IMR-90 (cell line): Measurements from ENCODE around the gene CCDC102A. TPM values are rescaled to one million over a fixed set of nuclear protein-coding genes. Genes with fewer than 3 reads are reported as not detected.

Experiments
- ATAC-seq: fragments of 200-7000 bp; cut with Tn5 transposase; 2 replicates; pipeline ENCODE4 v1.9.1; 2020; ENCODE audit warnings: low read depth, mild to moderate bottlenecking, moderate library complexity
- BruUV-seq: library from RNA; stranded (reverse); fragments of 400-500 nt; replicated peaks from 2 replicates; lab custom pipeline; 2021; lab: Mats Ljungman, UMichigan
- CTCF ChIA-PET: fragments of 300-600 bp; formaldehyde crosslinking; extraction: SDS; loops from one replicate; lab custom pipeline; 2021; ENCODE audit warnings: antibody characterized with exemption; lab: Yijun Ruan, JAX
- POLR2A ChIA-PET: fragments of 300-600 bp; sonication (Branson Sonifier 250); formaldehyde crosslinking; loops from one replicate; lab custom pipeline; 2022; ENCODE audit warnings: antibody characterized with exemption; ENCODE audit not compliant: unreplicated experiment; lab: Charles Lee
- DNase-seq: peaks from one replicate; pipeline ENCODE4 v3.0.0; 2013
- H2AFZ ChIP-seq: replicated peaks from 2 replicates; pipeline ENCODE3; 2013; ENCODE audit warnings: low read length, mild to moderate bottlenecking; ENCODE audit not compliant: poor library complexity
- H2AK5ac ChIP-seq: 2 replicates; pipeline ENCODE4 v1.6.1; 2013; ENCODE audit warnings: low read depth, low read length, inconsistent platforms
- H2AK9ac ChIP-seq: replicated peaks from 2 replicates; pipeline ENCODE3; 2013; ENCODE audit warnings: mild to moderate bottlenecking, low read depth, low read length, moderate library complexity; ENCODE audit not compliant: poor library complexity
- H2BK120ac ChIP-seq: 2 replicates; pipeline ENCODE4 v1.6.1; 2013; ENCODE audit warnings: low read depth, low read length, inconsistent platforms
- H2BK15ac ChIP-seq: 3 replicates; pipeline ENCODE4 v1.6.1; 2013; ENCODE audit warnings: low read depth, low read length, inconsistent platforms
- H2BK20ac ChIP-seq: 2 replicates; pipeline ENCODE4 v1.6.1; 2013; ENCODE audit warnings: low read depth, mild to moderate bottlenecking, inconsistent platforms, low read length, moderate library complexity
- H2BK5ac ChIP-seq: 2 replicates; pipeline ENCODE4 v1.6.1; 2013; ENCODE audit warnings: mild to moderate bottlenecking, low read depth, low read length, inconsistent platforms; ENCODE audit not compliant: poor library complexity, severe bottlenecking
- H3K14ac ChIP-seq: replicated peaks from 2 replicates; pipeline ENCODE4 v1.6.1; 2013; ENCODE audit warnings: low read depth, low read length, inconsistent platforms
- H3K18ac ChIP-seq: 2 replicates; pipeline ENCODE4 v1.6.1; 2013; ENCODE audit warnings: low read depth, low read length, control low read depth
- H3K23ac ChIP-seq: 2 replicates; pipeline ENCODE4 v1.6.1; 2013; ENCODE audit warnings: low read depth, low read length, inconsistent platforms
- H3K27ac ChIP-seq: 2 replicates; pipeline ENCODE4 v1.5.1; 2013; ENCODE audit warnings: mild to moderate bottlenecking, control low read depth, low read length; ENCODE audit not compliant: insufficient read depth
- H3K27me3 ChIP-seq: 2 replicates; pipeline ENCODE4 v1.6.1; 2013; ENCODE audit warnings: low read length; ENCODE audit not compliant: control insufficient read depth, insufficient read depth
- H3K36me3 ChIP-seq: 2 replicates; pipeline ENCODE4 v1.6.1; 2013; ENCODE audit warnings: low read length, mixed read lengths; ENCODE audit not compliant: control insufficient read depth, insufficient read depth
- H3K4ac ChIP-seq: 2 replicates; pipeline ENCODE4 v1.6.1; 2013; ENCODE audit warnings: low read depth, low read length, inconsistent platforms
- H3K4me1 ChIP-seq: 2 replicates; pipeline ENCODE4 v1.6.1; 2013; ENCODE audit warnings: low read length, mixed read lengths; ENCODE audit not compliant: control insufficient read depth, insufficient read depth
- H3K4me2 ChIP-seq: 2 replicates; pipeline ENCODE4 v1.6.1; 2013; ENCODE audit warnings: low read depth, mild to moderate bottlenecking, control low read depth, low read length, moderate library complexity
- H3K4me3 ChIP-seq: 2 replicates; pipeline ENCODE4 v1.5.1; 2013; ENCODE audit warnings: low read depth, mild to moderate bottlenecking, control low read depth, low read length, moderate library complexity; ENCODE audit not compliant: insufficient read depth
- H3K56ac ChIP-seq: 2 replicates; pipeline ENCODE4 v1.6.1; 2013; ENCODE audit warnings: low read length, inconsistent platforms; ENCODE audit not compliant: insufficient read depth; ENCODE audit errors: extremely low read depth
- H3K79me1 ChIP-seq, 2 experiments: 2 replicates each; pipeline ENCODE4 v1.6.1; 2013; ENCODE audit warnings: low read length in 2 of 2, inconsistent platforms in 1 of 2, low read depth in 1 of 2
- H3K9ac ChIP-seq: 2 replicates; pipeline ENCODE4 v1.6.1; 2013; ENCODE audit warnings: low read depth, low read length, control low read depth
- H3K9me1 ChIP-seq: 2 replicates; pipeline ENCODE4 v1.6.1; 2013; ENCODE audit warnings: low read length, inconsistent platforms; ENCODE audit not compliant: insufficient read depth
- H3K9me3 ChIP-seq: 2 replicates; pipeline ENCODE4 v1.6.1; 2013; ENCODE audit warnings: low read length; ENCODE audit not compliant: control insufficient read depth, insufficient read depth
- H4K20me1 ChIP-seq: 2 replicates; pipeline ENCODE4 v1.6.1; 2013; ENCODE audit warnings: low read length, inconsistent platforms; ENCODE audit not compliant: insufficient read depth
- H4K5ac ChIP-seq: 2 replicates; pipeline ENCODE4 v1.6.1; 2013; ENCODE audit warnings: mild to moderate bottlenecking, low read depth, low read length, control low read depth
- H4K8ac ChIP-seq, 2 experiments: 2 replicates each; pipeline ENCODE4 v1.6.1; 2013; ENCODE audit warnings: low read depth in 2 of 2, low read length in 2 of 2, control low read depth in 1 of 2, inconsistent platforms in 1 of 2
- H4K91ac ChIP-seq: 2 replicates; pipeline ENCODE4 v1.6.1; 2013; ENCODE audit warnings: low read depth, low read length, inconsistent platforms; ENCODE audit not compliant: insufficient read depth
- CEBPB ChIP-seq: IDR thresholded peaks from 2 replicates; pipeline ENCODE4 v1.6.1; 2012; ENCODE audit warnings: low read depth, low read length, improper control_type of control experiment
- CHD1 ChIP-seq: IDR thresholded peaks from 2 replicates; pipeline ENCODE4 v1.6.1; 2012; ENCODE audit warnings: low read depth, low read length, improper control_type of control experiment
- ELK1 ChIP-seq: fragments of 150-350 bp; IDR thresholded peaks from 2 replicates; pipeline ENCODE4 v1.6.1; 2016; ENCODE audit warnings: low read depth, mild to moderate bottlenecking, low read length, moderate library complexity, borderline replicate concordance
- FOS ChIP-seq: fragments of 150-350 bp; IDR thresholded peaks from 2 replicates; pipeline ENCODE4 v1.6.1; 2016; ENCODE audit warnings: low read depth, low read length
- MAFK ChIP-seq: IDR thresholded peaks from 2 replicates; pipeline ENCODE4 v1.6.1; 2012; ENCODE audit warnings: low read depth, low read length, improper control_type of control experiment
- MXI1 ChIP-seq: IDR thresholded peaks from 2 replicates; pipeline ENCODE4 v1.6.1; 2012; ENCODE audit warnings: low read depth, mild to moderate bottlenecking, low read length, moderate library complexity, borderline replicate concordance
- POLR2A ChIP-seq: IDR thresholded peaks from 2 replicates; pipeline ENCODE4 v1.6.1; 2012; ENCODE audit warnings: mild to moderate bottlenecking, low read depth, low read length
- RAD21 ChIP-seq: IDR thresholded peaks from 2 replicates; pipeline ENCODE4 v1.6.1; 2012; ENCODE audit warnings: low read length, improper control_type of control experiment
- RCOR1 ChIP-seq: IDR thresholded peaks from 2 replicates; pipeline ENCODE4 v1.6.1; 2012; ENCODE audit warnings: mild to moderate bottlenecking, low read length, improper control_type of control experiment; ENCODE audit not compliant: insufficient replicate concordance
- WGBS, 2 experiments: methylation state at CpG; one replicate each; pipeline versions ENCODE4 v1.1.5 to v1.1.7; 2013; ENCODE audit warnings: missing lambda C conversion rate in 2 of 2; ENCODE audit not compliant: insufficient read length in 1 of 2; ENCODE audit errors: extremely low coverage in 2 of 2; 5-methylcytosine and 5-hydroxymethylcytosine counted together
- dilution Hi-C: fragments of 300-500 bp; cut with HindIII; formaldehyde crosslinking; loops from one replicate; pipeline ENCODE4 v1.14.3; 2018; ENCODE audit warnings: low sequenced_read_pairs; ENCODE audit not compliant: unreplicated experiment
- in situ Hi-C: fragments of 300-500 bp; cut with MboI; formaldehyde crosslinking; loops from 3 replicates; pipeline ENCODE4 v1.14.3; 2019; ENCODE audit warnings: low sequenced_read_pairs, inconsistent platforms, mixed read lengths
- intact Hi-C: fragments of 100-400 bp; cut with micrococcal nuclease; formaldehyde crosslinking; loops from 2 replicates; pipeline ENCODE4 v1.10.0; 2022
- polyA plus RNA-seq, 3 experiments: library from polyadenylated mRNA; depleted of rRNA; stranded (reverse); fragments of >200 nt; gene quantifications; 2 replicates each; pipeline ENCODE4 v1.2.3, GENCODE V29; 2012; ENCODE audit warnings: low replicate concordance in 1 of 3
- total RNA-seq: library from RNA; depleted of rRNA; stranded (reverse); fragments of >200 nt; gene quantifications from 2 replicates; pipeline ENCODE4 v1.2.3, GENCODE V29; 2012
- TF ChIP-seq, protein P1 (sequence below): conservative IDR thresholded peaks from 2 replicates; pipeline ENCODE4 v1.5.1; 2012; ENCODE audit warnings: mild to moderate bottlenecking, low read depth, low read length, improper control_type of control experiment
- TF ChIP-seq, protein P2 (sequence below): fragments of 150-350 bp; IDR thresholded peaks from 2 replicates; pipeline ENCODE4 v1.6.1; 2017; ENCODE audit warnings: mild to moderate bottlenecking, antibody characterized with exemption, low read length, low read depth

CCDC102A gene
- total and polyA plus RNA-seq, 2 of the 4 experiments (the other 2 are of a cell fraction), result 5.4 to 8.5 TPM

DNA sequence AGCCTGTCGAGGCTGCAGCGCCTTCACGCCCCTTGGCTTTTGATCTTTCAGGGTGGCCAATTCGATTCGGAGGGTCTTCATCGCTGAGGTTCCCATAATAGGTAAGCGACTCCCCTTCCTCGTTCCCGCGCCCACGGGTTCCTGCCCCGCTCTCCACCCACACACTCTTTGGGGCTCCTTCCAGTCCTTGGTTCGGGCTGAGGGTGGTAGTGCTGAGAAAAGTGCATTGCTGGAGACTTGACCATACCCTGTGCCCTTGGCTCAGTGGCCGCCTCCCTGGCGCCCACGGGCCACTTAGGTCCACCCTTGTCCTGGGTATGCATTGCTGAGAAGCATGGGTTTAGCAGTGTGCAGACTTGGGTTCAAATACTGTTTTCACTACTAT is 73.4 kb downstream of the CCDC102A start:
- no CpG with 5 or more reads among the region's 16 CpGs for WGBS, 2 experiments
- DNase-seq (no peak), ATAC-seq (peak; percentile 48)
- in situ Hi-C loops (no loop called here), intact Hi-C loops (loop anchor here (1.0 kb wide), 1 partner anchor 56 kb away; no protein-coding TSS in a partner anchor), dilution Hi-C loops (no loop called here)
- Histone ChIP-seq H3K9me1 (no peaks in the 10 kb centered on the region), H3K56ac (peak overlapping the region; percentile 54), H3K27me3 (no peaks in the 10 kb centered on the region), H3K4ac (peak overlapping the region; percentile 78), H3K36me3 (peaks cover 39% of the 10 kb centered on the region), H2BK15ac (no peak overlapping the region), H3K4me3 (peak overlapping the region; percentile 81), H3K14ac (peak overlapping the region; percentile 12), H2BK5ac (peak overlapping the region; percentile 4), H3K4me2 (peak overlapping the region; percentile 99), H3K9ac (peak overlapping the region; percentile 98), H2AFZ (peak overlapping the region; percentile 95), H3K9me3 (no peaks in the 10 kb centered on the region), H4K5ac (peak overlapping the region; percentile 44), H2AK9ac (peak overlapping the region; percentile 93), H4K20me1 (peaks cover 9% of the 10 kb centered on the region; the same call in 1 of the 2 replicates), H2BK20ac (no peak overlapping the region), H3K79me1 (peaks cover 13 to 39% of the 10 kb centered on the region in 2 experiments), H3K27ac (peak overlapping the region; percentile 64), H2AK5ac (peak overlapping the region; percentile 76; the same call in 1 of the 2 replicates), H4K91ac (peak overlapping the region; percentile 23; the same call in 1 of the 2 replicates), H2BK120ac (no peak overlapping the region), H3K18ac (no peak overlapping the region), H3K23ac (peak overlapping the region; percentile 67; the same call in 1 of the 2 replicates), H4K8ac (peak overlapping the region; percentile 54 to 88; a peak in 2 of 4 replicates), H3K4me1 (peaks cover 4% of the 10 kb centered on the region)
- no TSS peak for BruUV-seq
- CTCF ChIA-PET, result interaction anchor here (0.5 to 1.2 kb wide), 5 partner anchors 10 to 168 kb away, joined by 3 to 6 read pairs (median 4); partner anchors contain the start of gene DOK4
- TF ChIP-seq RCOR1 (no peak), CHD1 (no peak), MXI1 (no peak), FOS (no peak), RAD21 (no peak), POLR2A (no peak), ELK1 (no peak), MAFK (no peak), CEBPB (no peak)
- TF ChIP-seq, protein P1, sequence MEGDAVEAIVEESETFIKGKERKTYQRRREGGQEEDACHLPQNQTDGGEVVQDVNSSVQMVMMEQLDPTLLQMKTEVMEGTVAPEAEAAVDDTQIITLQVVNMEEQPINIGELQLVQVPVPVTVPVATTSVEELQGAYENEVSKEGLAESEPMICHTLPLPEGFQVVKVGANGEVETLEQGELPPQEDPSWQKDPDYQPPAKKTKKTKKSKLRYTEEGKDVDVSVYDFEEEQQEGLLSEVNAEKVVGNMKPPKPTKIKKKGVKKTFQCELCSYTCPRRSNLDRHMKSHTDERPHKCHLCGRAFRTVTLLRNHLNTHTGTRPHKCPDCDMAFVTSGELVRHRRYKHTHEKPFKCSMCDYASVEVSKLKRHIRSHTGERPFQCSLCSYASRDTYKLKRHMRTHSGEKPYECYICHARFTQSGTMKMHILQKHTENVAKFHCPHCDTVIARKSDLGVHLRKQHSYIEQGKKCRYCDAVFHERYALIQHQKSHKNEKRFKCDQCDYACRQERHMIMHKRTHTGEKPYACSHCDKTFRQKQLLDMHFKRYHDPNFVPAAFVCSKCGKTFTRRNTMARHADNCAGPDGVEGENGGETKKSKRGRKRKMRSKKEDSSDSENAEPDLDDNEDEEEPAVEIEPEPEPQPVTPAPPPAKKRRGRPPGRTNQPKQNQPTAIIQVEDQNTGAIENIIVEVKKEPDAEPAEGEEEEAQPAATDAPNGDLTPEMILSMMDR, result no peak
- TF ChIP-seq, protein P2, sequence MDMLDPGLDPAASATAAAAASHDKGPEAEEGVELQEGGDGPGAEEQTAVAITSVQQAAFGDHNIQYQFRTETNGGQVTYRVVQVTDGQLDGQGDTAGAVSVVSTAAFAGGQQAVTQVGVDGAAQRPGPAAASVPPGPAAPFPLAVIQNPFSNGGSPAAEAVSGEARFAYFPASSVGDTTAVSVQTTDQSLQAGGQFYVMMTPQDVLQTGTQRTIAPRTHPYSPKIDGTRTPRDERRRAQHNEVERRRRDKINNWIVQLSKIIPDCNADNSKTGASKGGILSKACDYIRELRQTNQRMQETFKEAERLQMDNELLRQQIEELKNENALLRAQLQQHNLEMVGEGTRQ, result no peak
- POLR2A ChIA-PET, result no interaction called here
